Posterior cingulate gyrus (tissue), 11 donors: ENCODE measurements around the gene APC2.
A peak's percentile ranks its signal among the peaks of the same experiment; 100 is the strongest.

Experiments
- DNase-seq, 10 donors: peaks; one replicate each; pipeline versions ENCODE4 v3.0.0 to v3.0.0-alpha.2; 2020 to 2021; ENCODE audit warnings: mixed read lengths in 3 of 10
- intact Hi-C: fragments of 100-400 bp; cut with DNase I; formaldehyde crosslinking; loops from one replicate; pipeline ENCODE4 v1.15.1; 2023

The APC2 gene

DNA sequence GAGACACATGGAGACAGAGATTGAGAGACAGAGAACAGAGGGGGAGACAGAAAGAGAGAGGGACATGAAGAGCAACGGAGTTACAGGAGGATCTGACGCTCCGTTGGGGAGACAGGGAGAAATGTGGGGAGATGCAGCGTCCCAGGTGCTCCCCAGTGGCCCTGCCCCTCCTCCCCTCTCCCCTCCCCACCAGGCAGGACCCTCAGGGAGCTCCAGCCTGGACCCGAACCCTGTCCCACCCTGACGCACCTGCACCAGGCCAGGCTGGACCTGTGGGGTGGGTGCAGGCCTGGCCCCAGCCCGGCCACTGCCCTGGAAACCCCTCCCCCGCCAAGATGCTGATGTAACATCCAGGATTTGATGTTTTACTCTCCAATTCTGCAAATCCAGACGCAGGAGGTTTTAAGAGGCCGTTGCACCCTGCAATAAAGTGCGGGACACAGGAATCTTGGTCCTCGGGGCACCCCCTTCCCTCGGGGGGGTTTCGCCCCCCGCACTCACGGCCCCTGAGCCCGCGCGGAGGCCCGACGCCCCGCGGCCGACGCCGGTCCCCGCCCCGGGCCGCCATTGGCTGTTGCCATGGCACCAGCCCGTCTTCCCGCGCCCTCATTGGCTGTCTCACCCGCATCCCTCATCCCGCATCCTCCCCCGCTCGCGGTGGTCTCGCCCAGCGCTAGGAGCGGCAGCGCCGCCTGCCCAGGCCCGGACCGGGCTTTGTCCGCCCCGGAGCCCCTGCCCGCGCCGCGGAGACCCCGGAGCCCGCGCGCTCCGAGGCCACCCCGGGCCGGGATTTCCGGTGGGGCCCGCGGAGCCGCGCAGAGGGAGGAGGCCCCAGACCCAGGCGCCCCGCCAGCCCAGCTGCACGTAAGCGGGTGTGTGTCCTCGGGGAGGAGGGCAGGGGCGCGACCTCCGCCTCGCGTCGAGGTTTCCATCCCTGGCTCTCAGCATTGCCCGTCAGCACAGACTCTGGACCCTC, at the start of gene APC2:
Gene APC2 (plus strand): TSS at position 655 of the 976 bp plus-strand sequence. CDS start 2,881 bp downstream, outside the sequence.
- peak; percentile 86 to 99 (median 92) for DNase-seq
- intact Hi-C loops, result no loop called here

- peak in 4 of 10 donors; percentile 58 to 93 (median 90) for DNase-seq
- intact Hi-C loops, result loop anchor here (5.0 kb wide), 1 partner anchor 43 kb away; no protein-coding TSS in a partner anchor
These were observed 49.4 kb upstream of the APC2 start for GRCh38 chr19:1400281-1401137.

- peak in 5 of 10 donors; percentile 59 to 95 (median 85) for DNase-seq
These were observed 48.6 kb upstream of the APC2 start, which contains the start of gene GAMT for GRCh38 chr19:1401138-1401888. Gene GAMT (minus strand): TSS chr19:1401542. CDS start chr19:1401476, 66 bp downstream.

GRCh38 chr19:1401889-1402217, 48.1 kb upstream of the APC2 start:
- no peak for DNase-seq
- intact Hi-C loops, result loop anchor here (5.0 kb wide), 1 partner anchor 45 kb away; no protein-coding TSS in a partner anchor

More at GRCh38 chr19:1401138-1401888, 48.6 kb upstream of the APC2 start, which contains the start of gene GAMT:
- intact Hi-C loops, result loop anchor here (5.0 kb wide), 1 partner anchor 44 kb away; no protein-coding TSS in a partner anchor

GRCh38 chr19:1402411-1403070, 47.4 kb upstream of the APC2 start:
- peak in 2 of 10 donors; percentile 72 to 80 for DNase-seq

GRCh38 chr19:1406774-1407527, 43.0 kb upstream of the APC2 start:
- intact Hi-C loops, result no loop called here
- peak; percentile 96 to 100 (median 98) for DNase-seq

More at GRCh38 chr19:1402411-1403070, 47.4 kb upstream of the APC2 start:
- intact Hi-C loops, result loop anchor here (5.0 kb wide), 1 partner anchor 45 kb away; no protein-coding TSS in a partner anchor

DNA sequence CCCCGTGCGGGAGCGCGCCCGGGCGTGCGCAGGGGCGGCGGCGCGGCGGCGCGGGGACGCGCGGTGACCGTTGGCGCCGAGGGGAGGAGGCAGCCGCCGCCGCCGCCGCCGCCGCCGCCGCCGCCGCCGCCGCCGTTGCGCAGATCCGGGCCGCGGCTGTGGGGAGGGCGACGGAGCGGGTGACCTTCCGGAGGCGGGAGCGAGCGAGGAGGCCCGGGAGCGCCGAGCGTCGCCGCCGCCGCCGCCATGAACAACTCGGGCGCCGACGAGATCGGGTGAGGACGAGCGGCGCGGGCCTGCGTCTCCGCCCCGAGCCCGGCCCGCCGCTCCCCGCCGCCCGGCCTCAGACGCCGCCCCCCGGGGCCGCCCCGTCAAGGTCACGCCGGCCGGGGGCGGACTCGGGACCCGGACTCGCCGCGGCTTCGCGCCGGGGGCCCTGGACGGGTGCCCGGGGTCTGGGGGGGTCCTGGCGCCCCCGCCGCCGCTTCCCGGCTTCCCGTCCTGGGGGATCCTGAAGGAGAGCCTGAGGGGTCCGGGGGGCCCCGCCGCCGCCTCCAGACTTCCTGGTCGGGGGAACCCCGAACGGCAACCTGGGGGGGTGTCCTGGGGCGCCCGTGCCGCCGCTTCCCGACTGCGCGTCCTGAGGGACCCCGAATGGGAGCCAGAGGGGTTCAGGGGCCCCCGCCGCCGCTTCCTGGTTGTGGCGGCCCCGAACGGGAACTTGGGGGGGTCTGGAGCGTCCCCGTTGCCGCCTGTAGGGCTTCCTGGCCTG, 42.2 kb upstream of the APC2 start, which contains the start of gene DAZAP1:
Gene DAZAP1 (plus strand): TSS at position 59 of the 772 bp plus-strand sequence. CDS start 188 bp downstream, at position 247.
- intact Hi-C loops, result loop anchor here (2.0 kb wide), 1 partner anchor 29 kb away; no protein-coding TSS in a partner anchor
- DNase-seq, result peak in 2 of 10 donors; percentile 79 to 82

DNA sequence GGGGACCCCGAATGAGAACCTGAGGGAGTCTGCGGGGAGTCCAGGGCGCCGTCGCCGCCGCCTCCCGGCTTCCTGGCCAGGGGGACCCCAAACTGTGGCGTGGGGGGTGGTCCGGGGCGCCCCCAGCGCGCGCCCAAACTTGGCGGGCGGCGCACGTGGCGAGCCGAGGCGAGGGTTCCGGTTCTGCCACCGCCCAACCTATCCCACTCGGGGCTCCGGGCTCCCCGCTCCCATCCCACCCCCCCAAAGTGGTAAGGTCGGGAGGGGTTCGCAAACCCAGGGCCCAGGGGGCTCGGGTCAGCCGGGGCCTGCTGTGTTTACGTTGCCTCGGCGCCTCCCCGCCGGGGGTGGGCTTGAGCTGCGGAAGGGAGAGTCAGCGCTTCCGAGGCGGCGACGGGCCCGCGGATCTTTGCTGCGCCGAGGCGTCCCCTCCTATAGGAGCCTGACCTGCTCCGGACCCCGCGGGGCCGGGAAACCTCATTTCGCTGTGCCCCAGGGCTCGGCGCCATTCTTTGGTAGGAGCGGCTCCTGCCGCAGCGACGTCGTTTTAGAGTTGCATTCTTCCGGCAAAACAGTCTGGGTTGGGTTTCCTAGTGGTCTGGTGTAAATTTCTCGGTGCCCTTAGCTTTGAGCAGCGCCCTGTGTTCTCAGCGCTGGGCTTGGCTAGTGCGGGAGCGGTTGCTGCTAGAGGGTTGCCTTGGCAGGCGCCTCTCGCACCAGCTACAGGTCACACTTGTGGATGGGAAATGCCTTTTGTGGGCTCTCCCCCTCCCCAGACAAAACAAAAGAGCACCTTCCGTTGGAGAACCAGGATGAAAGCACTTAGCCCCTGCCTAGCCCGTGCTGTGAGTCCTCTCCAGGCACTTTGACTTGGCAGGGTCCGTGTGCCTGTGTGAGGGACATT, 41.4 kb upstream of the APC2 start:
- intact Hi-C loops, result loop anchor here (2.0 kb wide), 1 partner anchor 28 kb away; no protein-coding TSS in a partner anchor
- peak in 2 of 10 donors; percentile 83 to 89 for DNase-seq

- intact Hi-C loops, result loop anchor here (2.0 kb wide), 1 partner anchor 27 kb away; no protein-coding TSS in a partner anchor
These were observed 40.5 kb upstream of the APC2 start for GRCh38 chr19:1409204-1410005.

GRCh38 chr19:1410136-1410786, 39.7 kb upstream of the APC2 start:
- intact Hi-C loops, result no loop called here
- DNase-seq, result peak in 2 of 10 donors; percentile 74 to 80

More at GRCh38 chr19:1409204-1410005, 40.5 kb upstream of the APC2 start:
- peak in 2 of 10 donors; percentile 74 to 83 for DNase-seq

- no peak for DNase-seq
- intact Hi-C loops, result no loop called here
These were observed 39.1 kb upstream of the APC2 start for GRCh38 chr19:1410789-1411188.

GRCh38 chr19:1411255-1412191, 38.4 kb upstream of the APC2 start:
- intact Hi-C loops, result no loop called here

GRCh38 chr19:1412323-1412923, 37.5 kb upstream of the APC2 start:
- no peak for DNase-seq
- intact Hi-C loops, result no loop called here

More at GRCh38 chr19:1411255-1412191, 38.4 kb upstream of the APC2 start:
- DNase-seq, result peak; percentile 77 to 99 (median 90)
